GF-D8 (cell line): ENCODE results near the gene BTBD8.

ENCODE experiments used
- DNase-seq: peaks from one replicate; lab custom pipeline; 2025; lab: John Stamatoyannopoulos, UW

Gene BTBD8

GRCh38 chr1:92192246-92192645 lies 112.1 kb downstream of the BTBD8 start:
- DNase-seq: no peak

GRCh38 chr1:92194511-92194910 lies 114.4 kb downstream of the BTBD8 start:
- DNase-seq: no peak

- DNase-seq: peak; percentile 38
These were observed 121.8 kb downstream of the BTBD8 start for GRCh38 chr1:92201973-92202372.

- no peak for DNase-seq
These were observed 123.0 kb downstream of the BTBD8 start for GRCh38 chr1:92203105-92203504.

- DNase-seq: no peak
These were observed 130.6 kb downstream of the BTBD8 start for GRCh38 chr1:92210701-92211100.

- no peak for DNase-seq
These were observed 131.0 kb downstream of the BTBD8 start for GRCh38 chr1:92211166-92211565.

GRCh38 chr1:92217721-92218120 lies 137.6 kb downstream of the BTBD8 start, which contains the start of gene C1orf146:
TSS of gene C1orf146 (plus strand) at chr1:92217915. CDS start at chr1:92231421, 13,506 bp downstream.
- no peak for DNase-seq

GRCh38 chr1:92218559-92218958 lies 138.4 kb downstream of the BTBD8 start:
- DNase-seq: no peak

GRCh38 chr1:92219028-92219427 lies 138.9 kb downstream of the BTBD8 start:
- no peak for DNase-seq

- DNase-seq: no peak
These were observed 148.3 kb downstream of the BTBD8 start for GRCh38 chr1:92228401-92228800.

- DNase-seq: no peak
These were observed 150.6 kb downstream of the BTBD8 start for GRCh38 chr1:92230736-92231135.
